ENCODE data around the gene IFNG-AS1.

DNA sequence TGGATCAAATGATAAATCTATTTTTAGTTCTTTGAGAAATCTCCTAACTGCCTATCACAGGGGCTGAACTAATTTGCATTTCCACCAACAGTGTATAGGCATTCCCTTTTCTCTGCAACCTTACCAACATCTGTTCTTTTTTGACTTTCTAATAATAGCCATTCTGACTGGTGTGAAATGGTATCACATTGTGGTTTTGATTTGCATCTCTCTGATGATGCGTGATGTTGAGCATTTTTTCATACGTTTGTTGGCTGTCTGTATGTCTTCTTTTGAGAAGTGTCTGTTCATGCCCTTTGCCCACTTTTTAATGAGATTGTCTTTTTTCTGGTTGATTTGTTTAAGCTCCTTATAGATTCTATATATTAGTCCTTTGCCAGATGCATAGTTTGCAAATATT is 67.1 kb downstream of the IFNG-AS1 start:
- TF ChIP-seq, protein P1, sequence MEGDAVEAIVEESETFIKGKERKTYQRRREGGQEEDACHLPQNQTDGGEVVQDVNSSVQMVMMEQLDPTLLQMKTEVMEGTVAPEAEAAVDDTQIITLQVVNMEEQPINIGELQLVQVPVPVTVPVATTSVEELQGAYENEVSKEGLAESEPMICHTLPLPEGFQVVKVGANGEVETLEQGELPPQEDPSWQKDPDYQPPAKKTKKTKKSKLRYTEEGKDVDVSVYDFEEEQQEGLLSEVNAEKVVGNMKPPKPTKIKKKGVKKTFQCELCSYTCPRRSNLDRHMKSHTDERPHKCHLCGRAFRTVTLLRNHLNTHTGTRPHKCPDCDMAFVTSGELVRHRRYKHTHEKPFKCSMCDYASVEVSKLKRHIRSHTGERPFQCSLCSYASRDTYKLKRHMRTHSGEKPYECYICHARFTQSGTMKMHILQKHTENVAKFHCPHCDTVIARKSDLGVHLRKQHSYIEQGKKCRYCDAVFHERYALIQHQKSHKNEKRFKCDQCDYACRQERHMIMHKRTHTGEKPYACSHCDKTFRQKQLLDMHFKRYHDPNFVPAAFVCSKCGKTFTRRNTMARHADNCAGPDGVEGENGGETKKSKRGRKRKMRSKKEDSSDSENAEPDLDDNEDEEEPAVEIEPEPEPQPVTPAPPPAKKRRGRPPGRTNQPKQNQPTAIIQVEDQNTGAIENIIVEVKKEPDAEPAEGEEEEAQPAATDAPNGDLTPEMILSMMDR (IDR thresholded peaks at IDR 0.05), result no peak
- TF ChIP-seq POLR2A (IDR thresholded peaks at IDR 0.05), result no peak

All from heart left ventricle (tissue), 13 donors.